H1 (cell line): ENCODE data around the gene CAMTA1. TPM values are rescaled to one million over a fixed set of nuclear protein-coding genes. Genes with fewer than 3 reads are reported as not detected.

Experiments
- CTCF ChIA-PET: fragments of 300-600 bp; sonication (Branson Sonifier 250); formaldehyde crosslinking; loops from one replicate; lab custom pipeline; 2021; ENCODE audit not compliant: partially characterized antibody; lab: Charles Lee
- POLR2A ChIA-PET: fragments of 300-600 bp; sonication (Branson Sonifier 250); formaldehyde crosslinking; loops from one replicate; lab custom pipeline; 2021; ENCODE audit warnings: inconsistent platforms; ENCODE audit not compliant: partially characterized antibody; lab: Charles Lee
- DNase-seq, 2 experiments: peaks; one replicate each; pipeline versions ENCODE4 v3.0.0 to v3.0.0-alpha.2; 2010 to 2022; ENCODE audit warnings: low spot score in 2 of 2, low read depth in 1 of 2, mixed read lengths in 1 of 2
- FAIRE-seq: peaks from 2 replicates; lab custom pipeline; 2011; peaks lifted over from hg19 to GRCh38; lab: Jason Lieb, UNC
- H2AFZ ChIP-seq: 2 replicates; pipeline ENCODE4 v1.8.1; 2012; ENCODE audit warnings: low read length, inconsistent platforms
- H2AK5ac ChIP-seq: 2 replicates; pipeline ENCODE4 v1.6.1; 2013; ENCODE audit warnings: low read depth, low read length
- H2BK120ac ChIP-seq: replicated peaks from 2 replicates; pipeline ENCODE3; 2013; ENCODE audit warnings: low read depth, low read length, inconsistent platforms
- H2BK12ac ChIP-seq: 2 replicates; pipeline ENCODE4 v1.6.1; 2013; ENCODE audit warnings: low read depth, low read length
- H2BK15ac ChIP-seq: 2 replicates; pipeline ENCODE4 v1.6.1; 2013; ENCODE audit warnings: low read length
- H2BK20ac ChIP-seq: 2 replicates; pipeline ENCODE4 v1.6.1; 2013; ENCODE audit warnings: low read length
- H2BK5ac ChIP-seq: 2 replicates; pipeline ENCODE4 v1.6.1; 2013; ENCODE audit warnings: low read depth, low read length
- H3K14ac ChIP-seq: 2 replicates; pipeline ENCODE4 v1.6.1; 2013; ENCODE audit warnings: inconsistent platforms; ENCODE audit not compliant: insufficient read length
- H3K18ac ChIP-seq: 2 replicates; pipeline ENCODE4 v1.6.1; 2013; ENCODE audit warnings: low read length; ENCODE audit errors: extremely low read depth
- H3K23ac ChIP-seq: 2 replicates; pipeline ENCODE4 v1.6.1; 2013; ENCODE audit warnings: inconsistent platforms; ENCODE audit not compliant: insufficient read length
- H3K23me2 ChIP-seq: 2 replicates; pipeline ENCODE4 v1.6.1; 2013; ENCODE audit warnings: low read depth, low read length
- H3K27ac ChIP-seq: 2 replicates; pipeline ENCODE4 v1.6.1; 2011; ENCODE audit warnings: low read depth, low read length, inconsistent platforms
- H3K27me3 ChIP-seq, 4 experiments: replicated peaks in 1 of 4; 1 replicate in 1 of 4; 2 replicates in 3 of 4; pipeline versions ENCODE4 v1.6.1 to v1.8.1; 2011 to 2013; ENCODE audit warnings: low read length in 3 of 4, mild to moderate bottlenecking in 3 of 4, inconsistent platforms in 2 of 4, mixed read lengths in 2 of 4, moderate library complexity in 1 of 4; ENCODE audit not compliant: control insufficient read depth in 3 of 4, insufficient read depth in 3 of 4; ENCODE audit errors: extremely low read depth in 1 of 4
- H3K36me3 ChIP-seq, 4 experiments: 2 replicates each; pipeline versions ENCODE4 v1.6.1 to v1.8.1; 2011 to 2013; ENCODE audit warnings: mild to moderate bottlenecking in 4 of 4, low read length in 3 of 4, moderate library complexity in 2 of 4, control low read depth in 1 of 4, inconsistent platforms in 1 of 4; ENCODE audit not compliant: insufficient read depth in 4 of 4, control insufficient read depth in 2 of 4
- H3K4ac ChIP-seq: replicated peaks from 2 replicates; pipeline ENCODE3; 2013; ENCODE audit warnings: low read length, low read depth, mixed read lengths, inconsistent platforms; ENCODE audit not compliant: insufficient read length
- H3K4me1 ChIP-seq, 4 experiments: replicated peaks in 1 of 4; 1 replicate in 1 of 4; 2 replicates in 3 of 4; pipeline versions ENCODE4 v1.6.1 to v1.8.1; 2011 to 2013; ENCODE audit warnings: low read length in 3 of 4, inconsistent platforms in 2 of 4, mixed read lengths in 1 of 4; ENCODE audit not compliant: insufficient read depth in 4 of 4, control insufficient read depth in 3 of 4
- H3K4me2 ChIP-seq, 2 experiments: 2 replicates each; pipeline versions ENCODE4 v1.6.1 to v1.8.1; 2011 to 2013; ENCODE audit warnings: low read depth in 2 of 2, low read length in 2 of 2, control low read depth in 1 of 2, inconsistent platforms in 1 of 2, mild to moderate bottlenecking in 1 of 2; ENCODE audit not compliant: insufficient read depth in 1 of 2
- H3K4me3 ChIP-seq, 4 experiments: fragments of 200-600, 300-600 bp in 1 of 4; sonication (generic), shearing (Covaris generic), sonication (Bioruptor Twin) in 1 of 4; 2 replicates each; pipeline versions ENCODE4 v1.5.1 to v1.8.1; 2011 to 2016; ENCODE audit warnings: low read length in 4 of 4, low read depth in 3 of 4, control low read depth in 2 of 4, inconsistent platforms in 2 of 4, mild to moderate bottlenecking in 2 of 4, mixed read lengths in 1 of 4, moderate library complexity in 1 of 4; ENCODE audit not compliant: insufficient read depth in 2 of 4; ENCODE audit errors: extremely low read depth in 1 of 4
- H3K56ac ChIP-seq: replicated peaks from 2 replicates; pipeline ENCODE3; 2013; ENCODE audit warnings: low read depth, mild to moderate bottlenecking, mixed read lengths, low read length, inconsistent platforms; ENCODE audit not compliant: insufficient read length
- H3K79me1 ChIP-seq: 2 replicates; pipeline ENCODE4 v1.6.1; 2013; ENCODE audit warnings: low read depth, low read length, control low read depth
- H3K79me2 ChIP-seq, 2 experiments: 2 replicates each; pipeline versions ENCODE4 v1.6.1 to v1.8.1; 2012 to 2013; ENCODE audit warnings: low read length in 2 of 2, mild to moderate bottlenecking in 2 of 2, inconsistent platforms in 1 of 2; ENCODE audit not compliant: insufficient read depth in 2 of 2, control insufficient read depth in 1 of 2
- H3K9ac ChIP-seq, 4 experiments: replicated peaks in 1 of 4; 1 replicate in 1 of 4; 2 replicates in 3 of 4; pipeline versions ENCODE4 v1.6.1 to v1.8.1; 2011 to 2013; ENCODE audit warnings: low read depth in 3 of 4, low read length in 3 of 4, control low read depth in 2 of 4, mild to moderate bottlenecking in 2 of 4, moderate library complexity in 2 of 4, inconsistent platforms in 1 of 4; ENCODE audit errors: extremely low read depth in 1 of 4
- H3K9me3 ChIP-seq, 2 experiments: 2 replicates each; pipeline versions ENCODE4 v1.6.1 to v1.8.1; 2012 to 2013; ENCODE audit warnings: mild to moderate bottlenecking in 2 of 2, moderate library complexity in 2 of 2, control low read depth in 1 of 2, inconsistent platforms in 1 of 2, low read depth in 1 of 2, low read length in 1 of 2, mixed read lengths in 1 of 2; ENCODE audit not compliant: insufficient read depth in 2 of 2
- H4K20me1 ChIP-seq, 2 experiments: replicated peaks in 1 of 2; 2 replicates each; pipeline versions ENCODE3 to v1.8.1; 2011 to 2013; ENCODE audit warnings: inconsistent platforms in 2 of 2, low read length in 2 of 2, mild to moderate bottlenecking in 1 of 2; ENCODE audit not compliant: insufficient read depth in 2 of 2, control insufficient read depth in 1 of 2
- H4K5ac ChIP-seq: 2 replicates; pipeline ENCODE4 v1.6.1; 2013; ENCODE audit warnings: low read length, low read depth, mixed read lengths, inconsistent platforms; ENCODE audit not compliant: insufficient read length
- H4K8ac ChIP-seq: 2 replicates; pipeline ENCODE4 v1.8.0; 2013; ENCODE audit warnings: mild to moderate bottlenecking, moderate library complexity, low read length, inconsistent platforms; ENCODE audit not compliant: insufficient read depth; ENCODE audit errors: extremely low read depth
- H4K91ac ChIP-seq: replicated peaks from 2 replicates; pipeline ENCODE3; 2013; ENCODE audit warnings: low read length, mixed read lengths, inconsistent platforms; ENCODE audit not compliant: insufficient read length
- CBX8 ChIP-seq: fragments of 300-800, 300-1000 bp; sonication (generic); IDR thresholded peaks from 2 replicates; pipeline ENCODE4 v1.7.1; 2016; ENCODE audit warnings: low read depth, low read length, borderline replicate concordance
- CHD1 ChIP-seq: IDR thresholded peaks from 2 replicates; pipeline ENCODE4 v1.6.1; 2012; ENCODE audit warnings: low read depth, low read length, improper control_type of control experiment
- CTBP2 ChIP-seq: IDR thresholded peaks from 2 replicates; pipeline ENCODE4 v1.7.0; 2011; ENCODE audit warnings: borderline replicate concordance, mild to moderate bottlenecking, moderate library complexity, mixed read lengths, low read length; ENCODE audit not compliant: insufficient read depth, insufficient read length
- E2F6 ChIP-seq: IDR thresholded peaks from 2 replicates; pipeline ENCODE4 v1.6.1; 2012; ENCODE audit warnings: inconsistent platforms
- HDAC2 ChIP-seq, 2 experiments: fragments of 300-600 bp in 1 of 2; sonication (generic) in 1 of 2; IDR thresholded peaks; 2 replicates each; pipeline ENCODE4 v1.6.1; 2011 to 2012; ENCODE audit warnings: low read depth in 2 of 2, low read length in 2 of 2, mild to moderate bottlenecking in 2 of 2, moderate library complexity in 2 of 2, borderline replicate concordance in 1 of 2, inconsistent platforms in 1 of 2
- NANOG ChIP-seq: IDR thresholded peaks from 2 replicates; pipeline ENCODE4 v1.6.1; 2011; ENCODE audit warnings: low read length, low read depth, mild to moderate bottlenecking, inconsistent platforms; ENCODE audit not compliant: insufficient read depth, poor library complexity, severe bottlenecking
- NRF1 ChIP-seq: IDR thresholded peaks from 2 replicates; pipeline ENCODE4 v1.6.1; 2011; ENCODE audit warnings: mild to moderate bottlenecking, low read depth, low read length, improper control_type of control experiment
- POLR2AphosphoS5 ChIP-seq: IDR thresholded peaks from 2 replicates; pipeline ENCODE4 v1.6.1; 2011; ENCODE audit warnings: low read depth, low read length
- RBBP5 ChIP-seq: IDR thresholded peaks from 2 replicates; pipeline ENCODE4 v1.7.1; 2012; ENCODE audit warnings: low read depth, mild to moderate bottlenecking, inconsistent platforms, low read length, moderate library complexity, borderline replicate concordance
- SIRT6 ChIP-seq: IDR thresholded peaks from one replicate; pipeline ENCODE4 v1.7.1; 2012; ENCODE audit warnings: low read length, inconsistent platforms
- SP4 ChIP-seq: IDR thresholded peaks from 2 replicates; pipeline ENCODE4 v1.6.1; 2012; ENCODE audit warnings: low read length, inconsistent platforms
- SRF ChIP-seq: IDR thresholded peaks from 2 replicates; pipeline ENCODE4 v1.6.1; 2011; ENCODE audit warnings: mild to moderate bottlenecking, low read depth, low read length, moderate library complexity
- TBP ChIP-seq: IDR thresholded peaks from 2 replicates; pipeline ENCODE4 v1.6.1; 2011; ENCODE audit warnings: low read depth, low read length, improper control_type of control experiment
- WGBS, 2 experiments: shearing (Covaris generic) in 1 of 2; methylation state at CpG; one replicate each; pipeline versions ENCODE4 v1.1.6 to v1.1.7; 2013 to 2015; ENCODE audit warnings: low lambda C conversion rate in 2 of 2, mixed read lengths in 2 of 2, inconsistent platforms in 1 of 2, low coverage in 1 of 2, missing lambda C conversion rate in 1 of 2; ENCODE audit not compliant: insufficient replicate concordance in 2 of 2, insufficient coverage in 1 of 2, insufficient read length in 1 of 2; ENCODE audit errors: extremely low coverage in 1 of 2, missing lambda C conversion rate in 1 of 2; 5-methylcytosine and 5-hydroxymethylcytosine counted together
- polyA plus RNA-seq, 7 experiments: library from polyadenylated mRNA; depleted of rRNA in 3 of 7; stranded (reverse) in 5 of 7; unstranded in 2 of 7; fragments of >200 nt in 5 of 7; fragments of 200-250 nt in 2 of 7; gene quantifications; 1 replicate in 5 of 7; 2 replicates in 1 of 7; 4 replicates in 1 of 7; pipeline versions ENCODE4 v1.2.1 to v1.2.3, GENCODE V29; 2011 to 2013; ENCODE audit warnings: missing spikeins in 2 of 7, mixed read lengths in 2 of 7
- total RNA-seq: library from RNA; stranded (reverse); fragmentation: NEBNext Ultra II Directional; extraction: Animal tissue kit (Norgen Biotek cat#: 25700); gene quantifications from 2 replicates; pipeline ENCODE4 v1.2.1, GENCODE V29; 2021

The CAMTA1 gene
- total and polyA plus RNA-seq, 2 of the 8 experiments (the other 6 are each of a cell fraction or from before 2014, with no cell fraction given): 65.0 to 119 TPM

DNA sequence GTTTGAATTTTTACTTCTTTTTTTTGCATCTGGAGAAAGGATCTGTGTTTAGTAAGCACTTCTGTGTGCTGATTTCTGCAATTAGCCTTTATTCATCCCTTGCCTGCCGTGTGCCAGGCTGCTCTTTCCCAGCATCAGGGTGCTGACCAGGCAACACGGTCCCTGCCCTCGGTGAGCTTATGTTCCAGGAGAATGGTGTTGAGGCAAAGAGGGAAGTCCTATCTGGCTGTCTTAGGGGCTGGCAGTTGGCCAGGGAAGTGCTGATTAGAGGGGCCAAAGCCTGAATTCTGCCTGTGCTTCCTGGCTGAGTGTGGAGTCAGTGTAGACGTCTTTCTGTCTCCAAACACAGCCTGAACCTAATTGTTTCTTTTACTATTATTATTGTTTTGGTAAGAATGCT, 187.1 kb downstream of the CAMTA1 start:
- no peaks in the 10 kb centered on the region for H3K79me2 ChIP-seq
- no peak overlapping the region for H3K14ac ChIP-seq
- H4K20me1 ChIP-seq: no peaks in the 10 kb centered on the region
- no peak overlapping the region for H3K27ac ChIP-seq
- no peak overlapping the region for H2BK20ac ChIP-seq
- H3K79me1 ChIP-seq: no peaks in the 10 kb centered on the region
- no peaks in the 10 kb centered on the region for H3K27me3 ChIP-seq
- H2BK15ac ChIP-seq: no peak overlapping the region
- H2BK5ac ChIP-seq: no peak overlapping the region
- H4K91ac ChIP-seq: no peak overlapping the region
- no peaks in the 10 kb centered on the region for H3K23me2 ChIP-seq
- 83% methylated on average over 4 of the region's 4 CpGs; no CpG with 5 or more reads in 1 of the 2 experiments for WGBS, 2 experiments
- no peak overlapping the region for H3K9ac ChIP-seq
- H2BK12ac ChIP-seq: no peak overlapping the region
- H3K23ac ChIP-seq: no peak overlapping the region
- H3K4me2 ChIP-seq: no peak overlapping the region
- DNase-seq: no peak
- no peak overlapping the region for H3K56ac ChIP-seq
- TF ChIP-seq NRF1: no peak
- no peak for TF ChIP-seq CHD1
- TF ChIP-seq HDAC2 (IDR thresholded peaks at IDR 0.05; ENCODE audit: borderline replicate concordance in 1 of 2, low read depth in 2 of 2, low read length in 2 of 2): no peak
- no peak for TF ChIP-seq RBBP5
- TF ChIP-seq E2F6: no peak
- TF ChIP-seq SP4: no peak
- TF ChIP-seq SRF: no peak
- no peak for TF ChIP-seq SIRT6
- TF ChIP-seq TBP: no peak
- TF ChIP-seq NANOG: no peak
- TF ChIP-seq CBX8: no peak
- TF ChIP-seq CTBP2: no peak
- no peak for TF ChIP-seq POLR2AphosphoS5
- ChIA-PET POLR2A (no interaction called here), CTCF (interaction anchor here (1.0 kb wide), 2 partner anchors 16 to 43 kb away, joined by 3 read pairs; no protein-coding TSS in a partner anchor)
- no peak overlapping the region for H2BK120ac ChIP-seq
- H2AFZ ChIP-seq: no peak overlapping the region
- H4K5ac ChIP-seq: no peak overlapping the region
- no peaks in the 10 kb centered on the region for H3K9me3 ChIP-seq
- no peaks in the 10 kb centered on the region for H3K4me1 ChIP-seq
- H3K4ac ChIP-seq: no peak overlapping the region
- H3K36me3 ChIP-seq: no peaks in the 10 kb centered on the region; a peak in 1 of 8 replicates
- no peak overlapping the region for H4K8ac ChIP-seq
- FAIRE-seq: no peak
- H3K4me3 ChIP-seq: no peak overlapping the region
- no peak overlapping the region for H2AK5ac ChIP-seq
- H3K18ac ChIP-seq: no peak overlapping the region
